T47D (cell line): ENCODE measurements around the gene GON4L.
"Not testable (repeated sequence)": the region's sequence is repeated elsewhere in the genome, so short reads cannot be mapped to it uniquely, and the experiment has no call there.

Experiments used
- DNase-seq, 2 experiments: peaks; one replicate each; pipeline versions ENCODE4 v3.0.0 to v3.0.0-alpha.2; 2011 to 2012; ENCODE audit warnings: low read depth in 1 of 2, low spot score in 1 of 2
- JUND ChIP-seq: IDR thresholded peaks from 2 replicates; pipeline ENCODE4 v1.6.1; 2012; ENCODE audit warnings: low read depth
- in situ Hi-C: cut with HindIII; loops from 2 replicates; pipeline ENCODE4 v1.10.0; 2016; ENCODE audit warnings: low sequenced_read_pairs, low pct_unique_long_range_greater_than_20kb

Gene GON4L, protein sequence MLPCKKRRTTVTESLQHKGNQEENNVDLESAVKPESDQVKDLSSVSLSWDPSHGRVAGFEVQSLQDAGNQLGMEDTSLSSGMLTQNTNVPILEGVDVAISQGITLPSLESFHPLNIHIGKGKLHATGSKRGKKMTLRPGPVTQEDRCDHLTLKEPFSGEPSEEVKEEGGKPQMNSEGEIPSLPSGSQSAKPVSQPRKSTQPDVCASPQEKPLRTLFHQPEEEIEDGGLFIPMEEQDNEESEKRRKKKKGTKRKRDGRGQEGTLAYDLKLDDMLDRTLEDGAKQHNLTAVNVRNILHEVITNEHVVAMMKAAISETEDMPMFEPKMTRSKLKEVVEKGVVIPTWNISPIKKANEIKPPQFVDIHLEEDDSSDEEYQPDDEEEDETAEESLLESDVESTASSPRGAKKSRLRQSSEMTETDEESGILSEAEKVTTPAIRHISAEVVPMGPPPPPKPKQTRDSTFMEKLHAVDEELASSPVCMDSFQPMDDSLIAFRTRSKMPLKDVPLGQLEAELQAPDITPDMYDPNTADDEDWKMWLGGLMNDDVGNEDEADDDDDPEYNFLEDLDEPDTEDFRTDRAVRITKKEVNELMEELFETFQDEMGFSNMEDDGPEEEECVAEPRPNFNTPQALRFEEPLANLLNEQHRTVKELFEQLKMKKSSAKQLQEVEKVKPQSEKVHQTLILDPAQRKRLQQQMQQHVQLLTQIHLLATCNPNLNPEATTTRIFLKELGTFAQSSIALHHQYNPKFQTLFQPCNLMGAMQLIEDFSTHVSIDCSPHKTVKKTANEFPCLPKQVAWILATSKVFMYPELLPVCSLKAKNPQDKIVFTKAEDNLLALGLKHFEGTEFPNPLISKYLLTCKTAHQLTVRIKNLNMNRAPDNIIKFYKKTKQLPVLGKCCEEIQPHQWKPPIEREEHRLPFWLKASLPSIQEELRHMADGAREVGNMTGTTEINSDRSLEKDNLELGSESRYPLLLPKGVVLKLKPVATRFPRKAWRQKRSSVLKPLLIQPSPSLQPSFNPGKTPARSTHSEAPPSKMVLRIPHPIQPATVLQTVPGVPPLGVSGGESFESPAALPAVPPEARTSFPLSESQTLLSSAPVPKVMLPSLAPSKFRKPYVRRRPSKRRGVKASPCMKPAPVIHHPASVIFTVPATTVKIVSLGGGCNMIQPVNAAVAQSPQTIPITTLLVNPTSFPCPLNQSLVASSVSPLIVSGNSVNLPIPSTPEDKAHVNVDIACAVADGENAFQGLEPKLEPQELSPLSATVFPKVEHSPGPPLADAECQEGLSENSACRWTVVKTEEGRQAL (N-terminal part only)

DNA sequence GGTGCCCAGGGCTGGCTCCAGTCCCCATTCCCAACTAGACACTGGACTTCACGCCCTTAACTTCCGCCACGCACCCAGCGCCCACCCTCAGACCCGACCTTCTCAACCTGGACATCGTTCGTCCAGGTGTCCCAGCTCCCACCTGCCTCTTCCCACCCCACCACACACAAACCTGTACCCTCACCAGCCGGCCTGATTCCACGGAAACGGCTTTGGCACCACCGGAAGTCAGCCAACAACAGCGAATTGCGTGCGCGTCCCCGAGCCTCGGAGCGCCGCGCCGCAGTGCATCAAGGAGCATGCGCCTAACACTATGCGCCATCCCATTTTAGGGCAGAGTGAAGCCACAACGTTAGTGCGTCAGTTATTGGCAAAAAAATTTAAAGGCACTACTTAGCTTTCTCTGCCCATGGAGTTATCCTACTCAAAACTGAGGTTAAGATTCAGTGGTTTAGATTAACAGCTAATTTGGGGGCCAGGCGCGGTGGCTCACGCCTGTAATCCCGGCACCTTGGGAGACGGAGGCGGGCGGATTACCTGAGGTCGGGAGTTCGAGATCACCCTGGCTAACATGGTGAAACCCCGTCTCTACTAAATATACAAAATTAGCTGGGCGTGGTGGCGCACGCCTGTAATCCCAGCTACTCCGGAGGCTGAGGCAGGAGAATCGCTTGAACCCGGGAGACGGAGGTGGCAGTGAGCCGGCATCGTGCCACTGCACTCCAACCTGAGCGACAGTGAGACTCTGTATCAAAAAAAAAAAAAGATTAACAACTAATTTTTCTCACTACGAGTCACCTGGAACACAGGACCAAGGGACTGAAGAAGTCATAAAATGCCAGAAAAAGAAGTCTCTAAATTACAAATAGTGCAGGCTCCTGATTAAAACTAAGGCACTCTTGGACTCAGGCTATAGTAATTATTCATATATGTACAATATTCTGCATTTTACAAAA lies at the start of gene GON4L:
Gene GON4L (minus strand): TSS at position 240 of the 956 bp plus-strand sequence. CDS start 3,434 bp downstream, outside the sequence.
- peak; percentile 87 to 97 for DNase-seq
- in situ Hi-C loops, result no loop called here
- TF ChIP-seq JUND, result no peak

DNA sequence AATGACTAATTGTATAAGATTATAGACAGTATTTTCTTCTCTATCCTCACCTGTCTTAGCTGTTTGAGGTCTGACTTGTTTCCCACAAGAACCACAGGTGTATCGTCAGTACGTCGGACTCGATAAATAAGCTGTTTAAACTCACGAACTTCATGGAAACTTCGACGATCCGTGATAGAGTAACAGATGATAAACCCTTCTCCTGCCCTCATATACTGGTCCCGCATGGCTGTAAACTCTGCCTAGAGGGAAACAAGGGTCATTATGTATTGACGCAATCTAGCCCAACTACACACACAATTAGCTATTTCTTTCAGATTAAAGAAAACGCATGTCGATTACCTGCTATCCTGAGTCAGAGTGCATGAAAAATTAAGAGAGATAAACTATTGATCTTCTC lies 47.2 kb upstream of the GON4L start:
- TF ChIP-seq JUND, result no peak
- DNase-seq, result no peak
- in situ Hi-C loops, result no loop called here

DNA sequence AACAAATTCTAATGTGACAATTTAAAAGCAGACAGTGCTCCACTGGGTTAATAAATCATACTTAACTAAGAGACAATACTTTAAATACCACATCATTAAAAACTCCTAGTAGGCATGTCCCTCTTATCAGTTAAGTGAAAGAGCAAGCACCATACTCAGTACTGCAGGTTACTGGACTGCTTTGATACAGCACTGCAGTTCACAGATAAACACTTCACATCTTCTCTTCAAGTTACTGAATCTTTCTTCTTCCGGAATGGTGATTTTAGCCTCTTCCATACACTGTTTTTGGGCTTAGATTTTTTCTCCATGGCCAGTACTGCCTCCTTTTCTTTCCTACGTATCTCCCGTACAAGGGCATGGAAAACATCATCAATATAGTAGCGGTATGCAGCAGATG lies 43.1 kb upstream of the GON4L start:
- in situ Hi-C loops, result no loop called here
- no peak for TF ChIP-seq JUND
- no peak for DNase-seq

DNA sequence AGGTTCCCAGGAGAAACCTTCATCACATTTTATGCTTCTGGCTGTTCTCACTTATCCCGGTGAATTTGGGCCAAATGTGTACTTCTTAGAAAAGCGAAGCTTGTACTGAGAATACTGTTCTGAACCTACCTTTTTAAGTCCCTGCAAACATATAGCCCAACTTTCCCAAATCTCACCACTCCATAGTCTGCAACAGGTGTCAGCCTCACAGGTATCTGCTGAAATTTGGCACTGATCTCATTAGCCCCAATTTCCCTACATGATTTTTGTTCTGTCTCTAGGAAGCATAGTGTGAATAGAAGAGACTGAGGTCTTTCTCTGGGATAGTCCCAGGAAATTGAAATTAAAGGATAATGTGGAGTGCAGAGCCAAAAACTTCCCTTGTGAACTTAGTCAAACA lies 42.7 kb upstream of the GON4L start:
- in situ Hi-C loops, result no loop called here
- DNase-seq, result no peak
- TF ChIP-seq JUND, result no peak

DNA sequence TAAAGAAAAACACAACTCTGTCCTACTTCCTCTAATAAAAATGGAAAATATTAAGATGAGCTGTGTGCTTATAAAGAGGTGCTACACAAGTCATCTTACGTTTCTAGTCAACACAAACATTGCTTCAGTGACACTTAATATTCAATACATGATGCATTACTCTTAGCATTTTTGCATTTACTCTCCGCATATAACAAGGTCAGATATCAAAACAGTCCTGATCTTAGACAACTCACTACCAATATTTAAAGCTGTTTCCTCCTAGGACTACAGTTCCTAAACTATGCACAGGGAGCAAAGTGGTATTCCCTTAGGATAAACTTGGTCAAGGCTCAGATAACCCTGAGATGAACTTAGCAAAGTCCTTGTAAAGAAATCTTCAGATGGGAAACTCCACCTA lies 41.9 kb upstream of the GON4L start:
- TF ChIP-seq JUND, result no peak
- in situ Hi-C loops, result no loop called here
- no peak for DNase-seq

DNA sequence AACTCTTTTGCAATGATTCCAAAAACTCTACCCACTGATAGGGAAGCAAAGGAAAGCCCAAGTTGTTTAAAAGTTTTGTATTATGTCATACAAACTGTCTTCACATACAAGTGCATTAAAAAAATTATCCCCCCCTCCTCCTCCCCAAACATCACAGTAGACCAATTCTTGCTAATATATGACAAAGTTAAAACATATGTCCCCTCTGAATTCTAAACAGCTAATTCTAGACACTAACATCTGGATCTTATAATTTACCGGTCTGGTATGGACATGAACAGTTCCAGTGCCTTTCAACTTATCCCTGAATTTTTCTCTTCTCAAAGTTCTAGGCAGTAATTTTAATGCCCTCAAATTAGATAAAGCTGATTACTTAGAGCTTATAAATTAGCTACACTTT lies 40.7 kb upstream of the GON4L start:
- in situ Hi-C loops, result no loop called here
- TF ChIP-seq JUND, result no peak
- no peak for DNase-seq

DNA sequence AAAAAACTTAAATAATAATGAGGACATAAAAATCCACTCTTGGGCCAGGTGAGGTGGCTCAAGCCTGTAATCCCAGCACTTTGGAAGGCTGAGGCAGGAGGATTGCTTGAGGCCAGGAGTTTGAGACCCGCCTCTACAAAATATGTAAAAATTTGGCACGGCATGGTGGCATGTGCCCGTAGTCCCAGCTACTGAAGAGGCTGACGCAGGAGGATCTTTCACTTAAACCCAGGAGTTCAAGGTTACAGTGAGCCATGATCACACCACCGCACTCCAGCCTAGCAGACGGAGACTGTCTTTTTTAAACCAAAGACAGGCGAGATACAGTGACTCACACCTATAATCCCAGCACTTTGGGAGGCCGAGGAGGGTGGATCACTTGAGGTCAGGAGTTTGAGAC lies 39.5 kb upstream of the GON4L start:
- in situ Hi-C loops, DNase-seq: not testable (repeated sequence)

DNA sequence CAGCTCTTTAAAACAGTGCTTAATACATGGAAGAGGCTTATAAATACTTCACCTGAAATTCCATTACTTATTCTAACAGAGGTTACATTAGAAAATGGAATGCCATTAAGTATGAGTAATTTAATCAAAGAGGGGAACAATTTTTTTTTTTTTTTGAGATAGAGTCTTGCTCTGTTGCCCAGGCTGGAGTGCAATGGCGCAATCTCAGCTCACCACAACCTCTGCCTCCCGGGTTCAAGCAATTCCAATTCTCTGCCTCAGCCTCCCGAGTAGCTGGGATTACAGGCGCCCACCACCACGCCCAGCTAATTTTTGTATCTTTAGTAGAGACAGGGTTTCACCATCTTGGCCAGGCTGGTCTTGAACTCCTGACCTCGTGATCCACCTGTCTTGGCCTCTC lies 38.6 kb upstream of the GON4L start:
- DNase-seq, in situ Hi-C loops: not testable (repeated sequence)

DNA sequence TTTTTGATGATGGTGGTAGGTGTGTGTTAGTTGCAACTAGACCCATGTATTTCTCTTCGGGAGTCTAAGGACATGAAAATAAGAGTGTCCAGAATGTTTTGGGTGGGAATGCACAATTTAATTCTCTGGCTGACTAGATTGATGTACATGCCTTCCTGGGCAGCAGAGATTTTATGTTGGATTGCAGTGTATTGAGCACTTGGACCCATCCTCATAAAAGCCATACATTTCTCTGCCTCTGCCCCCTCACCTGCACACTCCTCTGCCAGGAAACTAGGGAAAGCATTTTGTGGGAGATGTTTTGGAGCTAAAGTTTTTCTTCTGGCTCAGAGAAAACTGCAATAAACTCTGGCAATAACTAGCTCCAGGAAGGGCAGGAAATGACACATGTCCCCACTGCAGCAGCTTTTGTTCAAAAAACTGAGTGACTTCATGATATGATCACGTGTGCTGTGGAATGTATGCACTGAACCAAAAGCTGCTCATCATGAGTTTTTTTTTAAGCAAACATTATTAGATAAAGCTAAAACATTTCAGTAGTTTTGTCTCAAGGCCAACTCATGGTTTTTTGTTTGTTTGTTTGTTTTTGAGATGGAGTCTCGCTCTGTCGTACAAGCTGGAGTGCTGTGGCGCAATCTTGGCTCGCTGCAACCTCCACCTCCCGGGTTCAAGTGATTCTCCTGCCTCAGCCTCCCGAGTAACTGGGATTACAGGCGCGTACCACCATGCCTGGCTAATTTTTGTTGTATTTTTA lies 36.6 kb upstream of the GON4L start:
- no peak for TF ChIP-seq JUND
- in situ Hi-C loops, result no loop called here
- DNase-seq, result peak in 1 of 2 experiments; percentile 35

DNA sequence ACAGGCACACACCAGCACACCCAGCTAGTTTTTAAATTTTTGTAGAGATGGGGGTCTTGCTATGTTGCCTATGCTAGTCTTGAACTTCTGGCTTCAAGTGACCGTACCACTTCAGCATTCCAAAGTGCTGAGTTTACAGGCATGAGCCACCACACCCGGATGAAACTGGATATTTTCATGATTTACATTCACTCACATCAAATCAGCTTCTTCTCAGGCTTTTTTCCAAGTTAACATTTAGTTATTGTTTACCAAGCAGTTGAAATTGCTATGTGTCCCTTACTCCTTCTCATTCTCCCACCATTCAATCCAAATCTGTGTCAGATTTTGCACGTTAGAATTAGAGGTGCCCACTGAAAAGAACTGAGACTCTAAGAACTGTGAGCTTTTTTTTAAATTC lies 35.8 kb upstream of the GON4L start:
- no peak for DNase-seq
- in situ Hi-C loops, result no loop called here
- TF ChIP-seq JUND, result no peak

DNA sequence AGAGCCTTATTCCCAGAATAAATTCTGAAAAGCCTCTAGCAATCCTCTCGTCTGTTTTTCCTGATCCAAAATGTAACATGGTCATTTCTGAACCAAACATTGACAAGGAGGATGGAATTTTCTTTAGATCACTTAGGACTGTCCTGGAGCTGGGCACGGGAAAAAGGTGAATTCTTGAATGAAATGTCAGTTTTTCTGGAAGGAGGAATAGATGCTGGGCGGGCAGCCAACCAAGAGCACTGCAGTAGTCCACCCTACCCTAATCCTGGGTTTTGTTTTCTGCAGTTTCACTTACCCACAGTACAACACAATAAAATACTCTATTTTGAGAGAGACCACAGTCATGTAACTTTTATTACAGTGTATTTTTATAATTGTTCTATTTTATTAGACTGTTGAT lies 33.2 kb upstream of the GON4L start:
- in situ Hi-C loops, result no loop called here
- TF ChIP-seq JUND, result no peak

More for the DNA sequence above, 33.2 kb upstream of the GON4L start:
- DNase-seq, result no peak
